Gastrocnemius medialis (tissue), 4 donors: Measurements from ENCODE around the gene TMEM88. TPM values are rescaled to one million over a fixed set of nuclear protein-coding genes. Genes with fewer than 3 reads are reported as not detected.

Experiments
- ATAC-seq, 2 donors: fragments of 150-250 bp; one replicate each; pipeline ENCODE4 v1.9.1; 2016
- DNase-seq, 2 donors: peaks; one replicate each; pipeline ENCODE4 v3.0.0-alpha.2; 2019
- H3K27ac ChIP-seq, 4 donors: fragments of 200-600 bp; sonication (generic); 1 replicate in 1 of 4; 2 replicates in 3 of 4; pipeline ENCODE4 v1.5.1; 2016 to 2018; ENCODE audit warnings: mild to moderate bottlenecking in 2 of 4, moderate library complexity in 1 of 4
- H3K27me3 ChIP-seq, 3 donors: fragments of 200-600 bp; sonication (generic) in 2 of 3; 1 replicate in 1 of 3; 2 replicates in 2 of 3; pipeline versions ENCODE4 v1.5.1 to v1.6.0; 2016 to 2019; ENCODE audit warnings: mild to moderate bottlenecking in 1 of 3, moderate library complexity in 1 of 3
- H3K36me3 ChIP-seq, 2 donors: fragments of 200-600 bp; sonication (generic) in 1 of 2; one replicate each; pipeline ENCODE4 v1.5.1; 2017 to 2018
- H3K4me1 ChIP-seq, 2 donors: fragments of 200-600 bp; sonication (generic) in 1 of 2; one replicate each; pipeline ENCODE4 v1.5.1; 2016 to 2017; ENCODE audit warnings: mild to moderate bottlenecking in 2 of 2
- H3K4me3 ChIP-seq, 4 donors: fragments of 200-600 bp; sonication (generic) in 3 of 4; 1 replicate in 1 of 4; 2 replicates in 3 of 4; pipeline ENCODE4 v1.5.1; 2016 to 2019; ENCODE audit warnings: mild to moderate bottlenecking in 2 of 4
- H3K9me3 ChIP-seq, 3 donors: fragments of 200-600 bp; sonication (generic) in 2 of 3; 1 replicate in 1 of 3; 2 replicates in 2 of 3; pipeline ENCODE4 v1.5.1; 2016 to 2019
- CTCF ChIP-seq, 5 experiments: fragments of 450-650 bp in 3 of 5; fragments of 200-600 bp in 2 of 5; sonication (generic) in 2 of 5; IDR thresholded peaks in 4 of 5; conservative IDR thresholded peaks in 1 of 5; 1 replicate in 4 of 5; 2 replicates in 1 of 5; pipeline ENCODE4 v1.5.1; 2016 to 2019; ENCODE audit warnings: antibody characterized with exemption in 5 of 5, mild to moderate bottlenecking in 3 of 5, moderate library complexity in 3 of 5
- POLR2A ChIP-seq, 2 donors: fragments of 450-650 bp; IDR thresholded peaks; one replicate each; pipeline ENCODE4 v1.6.1; 2017; ENCODE audit warnings: antibody characterized with exemption in 2 of 2, mild to moderate bottlenecking in 2 of 2, moderate library complexity in 2 of 2
- in situ Hi-C, 4 donors: fragments of 200-750 bp; cut with MboI; loops; one replicate each; pipeline versions ENCODE4 v1.15.0 to v1.8.0; 2017; ENCODE audit warnings: low sequenced_read_pairs in 4 of 4
- intact Hi-C: fragments of 100-400 bp; cut with DNase I; formaldehyde crosslinking; loops from one replicate; pipeline ENCODE4 v1.15.1; 2023; ENCODE audit warnings: low total_unique reads
- total RNA-seq, 4 donors: library from RNA; depleted of rRNA; stranded (reverse); fragments of >200 nt; gene quantifications; one replicate each; pipeline versions ENCODE4 v1.1.0 to v1.2.3, GENCODE V29; 2016

Gene TMEM88
- total RNA-seq, 4 donors from 2014 or later = 18.8 to 56.8 (median 27.9) TPM

- TF ChIP-seq POLR2A (IDR thresholded peaks at IDR 0.05) = peak; percentile 69 to 74
- TF ChIP-seq CTCF (IDR thresholded peaks at IDR 0.05 in 4 of 5, conservative IDR thresholded peaks at IDR 0.05 in 1 of 5) = no peak
- in situ Hi-C loops = loop anchor here in 1 of 4 donors (5.0 kb wide), 1 partner anchor 310 kb away; the partner anchor contains the start of gene PER1
- DNase-seq = peak; percentile 68 to 83
- no peaks in the 10 kb centered on the region for H3K27me3 ChIP-seq
- H3K4me3 ChIP-seq = peak overlapping the region; percentile 80 to 96 (median 88)
- peak overlapping the region; percentile 97 to 100 (median 100) for H3K27ac ChIP-seq
- H3K36me3 ChIP-seq = peaks cover 0 to 20% of the 10 kb centered on the region in 2 donors
- H3K9me3 ChIP-seq = no peaks in the 10 kb centered on the region
- peak; percentile 31 to 39 for ATAC-seq
- peaks cover 44 to 50% of the 10 kb centered on the region in 2 donors for H3K4me1 ChIP-seq
- intact Hi-C loops = loop anchor here (1.0 to 10.0 kb wide), 6 partner anchors 15 to 605 kb away; partner anchors contain the start of genes EIF5A, KRABD2, NAA38 and PER1
Observed at GRCh38 chr17:7842380-7843256, 12.2 kb upstream of the TMEM88 start.

GRCh38 chr17:7843257-7843535, 11.7 kb upstream of the TMEM88 start:
- DNase-seq = no peak

GRCh38 chr17:7843536-7844291, 11.2 kb upstream of the TMEM88 start:
- TF ChIP-seq POLR2A (IDR thresholded peaks at IDR 0.05) (peak; percentile 54 to 66), CTCF (IDR thresholded peaks at IDR 0.05 in 4 of 5, conservative IDR thresholded peaks at IDR 0.05 in 1 of 5) (no peak)
- H3K4me1 ChIP-seq = peaks cover 36 to 40% of the 10 kb centered on the region in 2 donors
- H3K36me3 ChIP-seq = peaks cover 0 to 31% of the 10 kb centered on the region in 2 donors
- H3K4me3 ChIP-seq = peak overlapping the region; percentile 80 to 96 (median 88)
- in situ Hi-C loops (loop anchor here in 1 of 4 donors (5.0 kb wide), 1 partner anchor 309 kb away; the partner anchor contains the start of gene PER1), intact Hi-C loops (loop anchor here (1.0 to 10.0 kb wide), 8 partner anchors 8 to 606 kb away; partner anchors contain the start of genes EIF5A, KRABD2, NAA38 and PER1)
- peak overlapping the region; percentile 97 to 100 (median 100) for H3K27ac ChIP-seq
- ATAC-seq (peak; percentile 27 to 31), DNase-seq (peak; percentile 60 to 76)
- H3K27me3 ChIP-seq = no peaks in the 10 kb centered on the region
- H3K9me3 ChIP-seq = no peaks in the 10 kb centered on the region

More at GRCh38 chr17:7843257-7843535, 11.7 kb upstream of the TMEM88 start:
- Histone ChIP-seq H3K9me3 (no peaks in the 10 kb centered on the region), H3K4me3 (peak overlapping the region; percentile 80 to 96 (median 88)), H3K4me1 (peaks cover 40 to 45% of the 10 kb centered on the region in 2 donors), H3K36me3 (peaks cover 0 to 25% of the 10 kb centered on the region in 2 donors), H3K27ac (peak overlapping the region; percentile 97 to 100 (median 100)), H3K27me3 (no peaks in the 10 kb centered on the region)
- TF ChIP-seq POLR2A (IDR thresholded peaks at IDR 0.05) = no peak
- TF ChIP-seq CTCF (IDR thresholded peaks at IDR 0.05 in 4 of 5, conservative IDR thresholded peaks at IDR 0.05 in 1 of 5) = no peak
- in situ Hi-C loops = loop anchor here in 1 of 4 donors (5.0 kb wide), 1 partner anchor 309 kb away; the partner anchor contains the start of gene PER1
- intact Hi-C loops = loop anchor here (1.0 to 10.0 kb wide), 6 partner anchors 14 to 606 kb away; partner anchors contain the start of genes EIF5A, KRABD2, NAA38 and PER1
- ATAC-seq = peak in 1 of 2 donors; percentile 1
